HEK293 (cell line): Measurements from ENCODE around the gene CYP51A1.
A peak's percentile ranks its signal among the peaks of the same experiment; 100 is the strongest.
"Not testable (repeated sequence)": the region's sequence is repeated elsewhere in the genome, so short reads cannot be mapped to it uniquely, and the experiment has no call there.

Source experiments
- CTCF ChIA-PET: fragments of 350-600 bp; formaldehyde crosslinking; extraction: SDS; loops from one replicate; lab custom pipeline; 2021; ENCODE audit warnings: antibody characterized with exemption; lab: Yijun Ruan, JAX
- POLR2A ChIA-PET: fragments of 300-600 bp; formaldehyde crosslinking; extraction: SDS; loops from one replicate; lab custom pipeline; 2020; ENCODE audit warnings: antibody characterized with exemption, inconsistent platforms; lab: Yijun Ruan, JAX
- H3K27ac ChIP-seq: fragments of 200-500 bp; sonication (Bioruptor generic); 2 replicates; pipeline ENCODE4 v1.5.1; 2014; ENCODE audit warnings: low read depth, low read length, control low read depth, inconsistent platforms; ENCODE audit errors: extremely low read depth
- H3K36me3 ChIP-seq, 2 experiments: fragments of 200-500 bp in 1 of 2; sonication (Bioruptor generic) in 1 of 2; 1 replicate in 1 of 2; 2 replicates in 1 of 2; pipeline ENCODE4 v1.5.1; 2014 to 2017; ENCODE audit warnings: inconsistent platforms in 2 of 2, low read length in 2 of 2; ENCODE audit not compliant: control insufficient read depth in 2 of 2, insufficient read depth in 1 of 2
- H3K4me1 ChIP-seq: fragments of 200-500 bp; sonication (Bioruptor generic); 2 replicates; pipeline ENCODE4 v1.5.1; 2014; ENCODE audit warnings: mild to moderate bottlenecking, low read length, inconsistent platforms; ENCODE audit not compliant: control insufficient read depth, insufficient read depth
- H3K4me3 ChIP-seq: 2 replicates; pipeline ENCODE4 v1.5.1; 2011; ENCODE audit warnings: low read depth, mild to moderate bottlenecking, control low read depth, low read length, moderate library complexity
- H3K9me3 ChIP-seq: fragments of 200-500 bp; sonication (Bioruptor generic); 2 replicates; pipeline ENCODE4 v1.5.1; 2014; ENCODE audit warnings: low read depth, low read length, inconsistent platforms; ENCODE audit not compliant: control insufficient read depth, insufficient read depth
- KLF1 ChIP-seq: fragments of 450-650 bp; formaldehyde crosslinking; IDR thresholded peaks from 2 replicates; pipeline ENCODE4 v1.5.1; 2016; ENCODE audit warnings: missing biosample characterization, missing genetic modification characterization
- KLF16 ChIP-seq: fragments of 450-650 bp; formaldehyde crosslinking; IDR thresholded peaks from 2 replicates; pipeline ENCODE4 v1.5.1; 2017; ENCODE audit warnings: missing biosample characterization, missing genetic modification characterization
- KLF8 ChIP-seq: fragments of 450-650 bp; formaldehyde crosslinking; IDR thresholded peaks from 2 replicates; pipeline ENCODE4 v1.5.1; 2016; ENCODE audit warnings: missing biosample characterization, missing genetic modification characterization
- MEIS1 ChIP-seq: sonication (generic); formaldehyde crosslinking; IDR thresholded peaks from 2 replicates; pipeline ENCODE4 v1.8.1; 2022; ENCODE audit warnings: missing genetic modification reagents, mild to moderate bottlenecking, borderline replicate concordance
- PRDM1 ChIP-seq: fragments of 450-650 bp; formaldehyde crosslinking; IDR thresholded peaks from 2 replicates; pipeline ENCODE4; 2016; ENCODE audit warnings: missing biosample characterization, missing genetic modification characterization
- PRDM6 ChIP-seq: fragments of 450-650 bp; formaldehyde crosslinking; IDR thresholded peaks from 2 replicates; pipeline ENCODE4 v1.5.1; 2017; ENCODE audit warnings: missing biosample characterization, missing genetic modification characterization
- SP7 ChIP-seq: fragments of 450-650 bp; formaldehyde crosslinking; IDR thresholded peaks from 2 replicates; pipeline ENCODE4 v1.5.1; 2016; ENCODE audit warnings: missing biosample characterization, missing genetic modification characterization
- ZBTB26 ChIP-seq: fragments of 450-650 bp; formaldehyde crosslinking; optimal IDR thresholded peaks from 2 replicates; pipeline ENCODE3; 2016; ENCODE audit warnings: missing biosample characterization, mild to moderate bottlenecking, missing genetic modification characterization
- ZNF18 ChIP-seq: fragments of 450-650 bp; formaldehyde crosslinking; IDR thresholded peaks from 2 replicates; pipeline ENCODE4 v1.5.1; 2016; ENCODE audit warnings: missing biosample characterization, missing genetic modification characterization
- ZNF311 ChIP-seq: fragments of 450-650 bp; formaldehyde crosslinking; IDR thresholded peaks from 2 replicates; pipeline ENCODE4 v1.5.1; 2017; ENCODE audit warnings: missing biosample characterization, missing genetic modification characterization, borderline replicate concordance
- ZNF324 ChIP-seq: fragments of 450-650 bp; formaldehyde crosslinking; IDR thresholded peaks from 2 replicates; pipeline ENCODE4 v1.5.1; 2016; ENCODE audit warnings: missing biosample characterization, missing genetic modification characterization
- ZNF335 ChIP-seq: fragments of 450-650 bp; formaldehyde crosslinking; conservative IDR thresholded peaks from 2 replicates; pipeline ENCODE4 v1.5.1; 2016; ENCODE audit warnings: missing biosample characterization, missing genetic modification characterization
- ZNF398 ChIP-seq: fragments of 450-650 bp; formaldehyde crosslinking; IDR thresholded peaks from 2 replicates; pipeline ENCODE4 v1.5.1; 2017; ENCODE audit warnings: missing biosample characterization, missing genetic modification characterization
- ZNF449 ChIP-seq: fragments of 450-650 bp; formaldehyde crosslinking; IDR thresholded peaks from 2 replicates; pipeline ENCODE4 v1.5.1; 2017; ENCODE audit warnings: missing biosample characterization, mild to moderate bottlenecking, missing genetic modification characterization, moderate library complexity
- ZNF629 ChIP-seq: fragments of 450-650 bp; formaldehyde crosslinking; IDR thresholded peaks from 2 replicates; pipeline ENCODE4 v1.5.1; 2017; ENCODE audit warnings: missing biosample characterization, missing genetic modification characterization

CYP51A1 gene

GRCh38 chr7:92178928-92179924 lies 44.9 kb upstream of the CYP51A1 start, which contains the start of gene LRRD1 (continued):
- peak; percentile 67; the same call in 1 of the 2 replicates for TF ChIP-seq ZNF449 (tag by site-specific recombination)
- no peak for TF ChIP-seq ZNF398 (tag by site-specific recombination)
- TF ChIP-seq ZNF311: no peak
- TF ChIP-seq KLF1: peak; percentile 45
- no peak for TF ChIP-seq ZNF18
- TF ChIP-seq ZNF324 (tag by site-specific recombination): 0 out of 2 replicates have a peak, but pooled peaks have one; percentile 23
- peak; percentile 78 for TF ChIP-seq KLF8 (tag by site-specific recombination)
- TF ChIP-seq ZNF335 (tag by site-specific recombination): peak; percentile 62
- peak; percentile 29 for TF ChIP-seq ZBTB26

- CTCF ChIA-PET: interaction anchor here (0.6 to 1.2 kb wide), 7 partner anchors 13 to 430 kb away, joined by 3 read pairs; partner anchors contain the start of genes ANKIB1 and KRIT1
- Histone ChIP-seq H3K36me3 (no peaks in the 10 kb centered on the region), H3K27ac (no peak overlapping the region), H3K4me1 (0 out of 2 replicates have a peak, but pooled peaks cover 2% of the 10 kb centered on the region), H3K4me3 (no peak overlapping the region), H3K9me3 (no peaks in the 10 kb centered on the region)
- TF ChIP-seq PRDM6 (tag by site-specific recombination) (peak; percentile 81), PRDM1 (tag by site-specific recombination) (peak; percentile 43; the same call in 1 of the 2 replicates), MEIS1 (CRISPR knock-in tag) (peak; percentile 54; the same call in 1 of the 2 replicates), ZNF629 (tag by site-specific recombination) (no peak), KLF16 (tag by site-specific recombination) (no peak), SP7 (tag by site-specific recombination) (peak; percentile 32; the same call in 1 of the 2 replicates)
- POLR2A ChIA-PET: no interaction called here
Observed at GRCh38 chr7:92177362-92177761, 43.1 kb upstream of the CYP51A1 start.

GRCh38 chr7:92169529-92169928 lies 35.3 kb upstream of the CYP51A1 start:
- H3K9me3 ChIP-seq, POLR2A ChIA-PET, H3K4me1 ChIP-seq, CTCF ChIA-PET, H3K36me3 ChIP-seq, H3K4me3 ChIP-seq, H3K27ac ChIP-seq: not testable (repeated sequence)
